Lower lobe of right lung (tissue), 2 donors: Measurements from ENCODE around the gene NOS1AP. TPM values are rescaled to one million over a fixed set of nuclear protein-coding genes. Genes with fewer than 3 reads are reported as not detected.
A peak's percentile ranks its signal among the peaks of the same experiment; 100 is the strongest.

ENCODE experiments used
- ATAC-seq, 2 donors: fragments of 200-7000 bp; cut with Tn5 transposase; one replicate each; pipeline ENCODE4 v1.9.1; 2020 to 2022; ENCODE audit warnings: mild to moderate bottlenecking in 2 of 2, moderate library complexity in 2 of 2
- DNase-seq: peaks from one replicate; pipeline ENCODE4 v3.0.0-alpha.2; 2020
- H3K27ac ChIP-seq: fragments of 200-600 bp; one replicate; pipeline ENCODE4 v1.8.0; 2022
- H3K27me3 ChIP-seq: fragments of 200-600 bp; one replicate; pipeline ENCODE4 v1.8.0; 2022; ENCODE audit warnings: low read depth
- H3K36me3 ChIP-seq: fragments of 200-600 bp; one replicate; pipeline ENCODE4 v1.8.0; 2022; ENCODE audit warnings: mild to moderate bottlenecking
- H3K4me1 ChIP-seq: fragments of 200-600 bp; one replicate; pipeline ENCODE4 v1.8.0; 2022
- H3K4me3 ChIP-seq: fragments of 200-600 bp; one replicate; pipeline ENCODE4 v1.8.0; 2022; ENCODE audit warnings: mild to moderate bottlenecking
- H3K9me3 ChIP-seq: fragments of 200-600 bp; one replicate; pipeline ENCODE4 v1.8.0; 2022
- intact Hi-C: fragments of 100-400 bp; cut with DNase I; formaldehyde crosslinking; loops from one replicate; pipeline ENCODE4 v1.11.0; 2022
- total RNA-seq: library from RNA; stranded (reverse); fragmentation: NEBNext Ultra II Directional; extraction: Animal tissue kit (Norgen Biotek cat#: 25700); gene quantifications from one replicate; pipeline ENCODE4 v1.2.1, GENCODE V29; 2021
- TF ChIP-seq, protein P1 (sequence below): fragments of 200-600 bp; IDR thresholded peaks from one replicate; pipeline ENCODE4 v1.8.0; 2022; ENCODE audit warnings: antibody characterized with exemption, mild to moderate bottlenecking
- donor health status: DM: no; HTN: yes; CAD: no; lungs with severe emphysema.

The NOS1AP gene
- total RNA-seq, 1 donor from 2014 or later: 3.6 TPM

DNA sequence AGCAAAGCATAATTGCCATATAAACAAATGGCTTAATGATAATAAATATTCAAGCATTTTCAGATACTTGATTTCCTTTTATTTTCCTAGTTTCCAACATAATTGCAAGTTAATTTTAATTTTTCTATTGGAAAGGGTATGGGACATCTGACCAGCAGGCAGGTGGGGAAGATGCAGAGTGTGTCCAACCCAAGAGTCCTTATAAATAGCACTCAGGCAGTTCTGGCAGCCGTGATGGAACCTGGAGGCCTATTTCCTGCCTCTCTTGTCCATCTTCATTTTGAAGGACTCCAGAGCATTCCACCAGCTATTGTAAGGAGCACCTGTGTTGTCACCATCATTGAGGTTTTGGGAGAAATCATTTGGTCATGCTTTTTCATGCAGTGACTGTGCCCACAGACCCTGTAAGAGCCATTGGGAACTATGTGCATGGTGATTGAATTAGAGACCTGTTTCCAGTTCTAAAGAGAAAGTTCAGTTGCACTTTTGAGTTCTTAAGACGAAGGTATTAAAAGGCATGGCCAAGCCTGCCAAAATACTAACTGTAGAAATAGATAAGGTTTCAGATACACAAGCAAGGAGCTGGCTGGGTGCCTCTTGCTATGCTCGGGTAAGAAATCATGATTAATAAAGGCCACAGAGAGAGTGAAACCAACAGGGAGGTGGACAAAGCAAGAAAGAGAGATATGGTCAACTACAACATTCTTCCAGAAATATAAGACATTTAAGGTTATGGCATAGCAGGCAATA lies 214.9 kb downstream of the NOS1AP start:
- peaks cover 19% of the 10 kb centered on the region for H3K4me1 ChIP-seq
- TF ChIP-seq, protein P1, sequence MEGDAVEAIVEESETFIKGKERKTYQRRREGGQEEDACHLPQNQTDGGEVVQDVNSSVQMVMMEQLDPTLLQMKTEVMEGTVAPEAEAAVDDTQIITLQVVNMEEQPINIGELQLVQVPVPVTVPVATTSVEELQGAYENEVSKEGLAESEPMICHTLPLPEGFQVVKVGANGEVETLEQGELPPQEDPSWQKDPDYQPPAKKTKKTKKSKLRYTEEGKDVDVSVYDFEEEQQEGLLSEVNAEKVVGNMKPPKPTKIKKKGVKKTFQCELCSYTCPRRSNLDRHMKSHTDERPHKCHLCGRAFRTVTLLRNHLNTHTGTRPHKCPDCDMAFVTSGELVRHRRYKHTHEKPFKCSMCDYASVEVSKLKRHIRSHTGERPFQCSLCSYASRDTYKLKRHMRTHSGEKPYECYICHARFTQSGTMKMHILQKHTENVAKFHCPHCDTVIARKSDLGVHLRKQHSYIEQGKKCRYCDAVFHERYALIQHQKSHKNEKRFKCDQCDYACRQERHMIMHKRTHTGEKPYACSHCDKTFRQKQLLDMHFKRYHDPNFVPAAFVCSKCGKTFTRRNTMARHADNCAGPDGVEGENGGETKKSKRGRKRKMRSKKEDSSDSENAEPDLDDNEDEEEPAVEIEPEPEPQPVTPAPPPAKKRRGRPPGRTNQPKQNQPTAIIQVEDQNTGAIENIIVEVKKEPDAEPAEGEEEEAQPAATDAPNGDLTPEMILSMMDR: no peak
- H3K27me3 ChIP-seq: peaks cover 4% of the 10 kb centered on the region
- H3K4me3 ChIP-seq: no peak overlapping the region
- H3K9me3 ChIP-seq: no peaks in the 10 kb centered on the region
- ATAC-seq (no peak), DNase-seq (no peak)
- intact Hi-C loops: no loop called here
- H3K36me3 ChIP-seq: no peaks in the 10 kb centered on the region
- peak overlapping the region; percentile 31 for H3K27ac ChIP-seq

GRCh38 chr1:162285149-162285561 lies 215.7 kb downstream of the NOS1AP start:
- intact Hi-C loops: no loop called here
- H3K27ac ChIP-seq: peak overlapping the region; percentile 31
- H3K4me1 ChIP-seq: peaks cover 19% of the 10 kb centered on the region
- peak; percentile 74 for DNase-seq
- H3K27me3 ChIP-seq: peaks cover 4% of the 10 kb centered on the region
- H3K36me3 ChIP-seq: no peaks in the 10 kb centered on the region
- ATAC-seq: peak; percentile 87 to 94
- no peaks in the 10 kb centered on the region for H3K9me3 ChIP-seq
- TF ChIP-seq, protein P1: no peak
- H3K4me3 ChIP-seq: no peak overlapping the region

DNA sequence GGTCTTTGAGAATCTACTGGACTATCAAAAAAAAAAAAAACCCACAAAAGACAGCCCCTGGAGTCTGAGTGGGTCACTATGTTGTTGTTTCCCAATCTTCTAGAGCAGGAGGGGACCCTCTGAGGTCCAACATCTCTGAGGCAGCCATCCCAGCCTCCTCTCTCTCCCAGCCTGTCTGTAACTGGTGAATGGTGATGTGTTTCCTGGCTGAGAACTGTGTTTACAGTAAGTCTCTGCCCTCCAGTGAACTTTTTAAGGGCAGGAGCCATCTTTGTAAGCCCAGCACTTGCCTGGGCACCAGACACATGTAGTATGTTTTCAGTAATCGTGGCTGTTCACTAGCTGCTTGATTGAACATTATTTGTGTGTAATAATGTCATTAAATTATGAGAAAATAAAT lies 221.5 kb downstream of the NOS1AP start:
- Histone ChIP-seq H3K27me3 (no peaks in the 10 kb centered on the region), H3K27ac (no peak overlapping the region), H3K9me3 (no peaks in the 10 kb centered on the region), H3K36me3 (no peaks in the 10 kb centered on the region), H3K4me3 (no peak overlapping the region), H3K4me1 (no peaks in the 10 kb centered on the region)
- ATAC-seq: no peak
- DNase-seq: no peak
- intact Hi-C loops: no loop called here
- TF ChIP-seq, protein P1: no peak

- Histone ChIP-seq H3K4me3 (no peak overlapping the region), H3K27me3 (no peaks in the 10 kb centered on the region), H3K36me3 (no peaks in the 10 kb centered on the region), H3K9me3 (no peaks in the 10 kb centered on the region), H3K27ac (no peak overlapping the region), H3K4me1 (no peaks in the 10 kb centered on the region)
- ATAC-seq (no peak), DNase-seq (no peak)
- TF ChIP-seq, protein P1: no peak
- intact Hi-C loops: no loop called here
Observed at GRCh38 chr1:162292422-162292849, 222.9 kb downstream of the NOS1AP start.

- TF ChIP-seq, protein P1: no peak
- intact Hi-C loops: no loop called here
- no peak for ATAC-seq
- no peak overlapping the region for H3K27ac ChIP-seq
- H3K27me3 ChIP-seq: no peaks in the 10 kb centered on the region
- no peaks in the 10 kb centered on the region for H3K9me3 ChIP-seq
- no peaks in the 10 kb centered on the region for H3K36me3 ChIP-seq
- no peak overlapping the region for H3K4me3 ChIP-seq
- no peaks in the 10 kb centered on the region for H3K4me1 ChIP-seq
- DNase-seq: no peak
Observed at GRCh38 chr1:162293073-162293692, 223.7 kb downstream of the NOS1AP start.
